A673 (cell line): Measurements from ENCODE around the gene MIEF1. TPM values are rescaled to one million over a fixed set of nuclear protein-coding genes. Genes with fewer than 3 reads are reported as not detected.
A peak's percentile ranks its signal among the peaks of the same experiment; 100 is the strongest.

ENCODE experiments used
- BruUV-seq: library from RNA; stranded (reverse); fragments of 400-500 nt; replicated peaks from 2 replicates; lab custom pipeline; 2021; lab: Mats Ljungman, UMichigan
- CTCF ChIA-PET: fragments of 300-600 bp; sonication (Branson Sonifier 250); formaldehyde crosslinking; loops from one replicate; lab custom pipeline; 2022; ENCODE audit warnings: antibody characterized with exemption; lab: Charles Lee
- POLR2A ChIA-PET: fragments of 300-600 bp; sonication (Branson Sonifier 250); formaldehyde crosslinking; loops from one replicate; lab custom pipeline; 2022; ENCODE audit warnings: antibody characterized with exemption; ENCODE audit not compliant: low non-redundant PET; lab: Charles Lee
- DNase-seq: peaks from one replicate; pipeline ENCODE4 v3.0.0-alpha.2; 2015; ENCODE audit warnings: low spot score
- H3K27ac ChIP-seq: fragments of 200-600 bp; sonication (generic); 2 replicates; pipeline ENCODE4 v1.5.1; 2016; ENCODE audit warnings: mixed run types, low read depth, mild to moderate bottlenecking, mixed read lengths, antibody characterized with exemption, low read length; ENCODE audit not compliant: poor library complexity, severe bottlenecking
- H3K27me3 ChIP-seq: fragments of 200-600 bp; sonication (generic); replicated peaks from 2 replicates; pipeline ENCODE4 v1.6.1; 2017; ENCODE audit warnings: mixed run types, low read depth, mild to moderate bottlenecking, mixed read lengths, antibody characterized with exemption, low read length; ENCODE audit not compliant: insufficient read depth, poor library complexity
- H3K36me3 ChIP-seq: fragments of 200-600 bp; sonication (generic); 2 replicates; pipeline ENCODE4 v1.6.1; 2016; ENCODE audit warnings: mixed run types, mild to moderate bottlenecking, mixed read lengths, antibody characterized with exemption, low read length; ENCODE audit not compliant: insufficient read depth, poor library complexity, severe bottlenecking
- H3K4me1 ChIP-seq: fragments of 200-600 bp; sonication (generic); 2 replicates; pipeline ENCODE4 v1.6.1; 2017; ENCODE audit warnings: mixed run types, mild to moderate bottlenecking, mixed read lengths, antibody characterized with exemption, low read length; ENCODE audit not compliant: insufficient read depth, poor library complexity, severe bottlenecking
- H3K4me3 ChIP-seq: fragments of 200-600 bp; sonication (generic); 2 replicates; pipeline ENCODE4 v1.5.1; 2016; ENCODE audit warnings: low read depth, mixed run types, mild to moderate bottlenecking, mixed read lengths, low read length; ENCODE audit not compliant: poor library complexity, severe bottlenecking
- H3K9me3 ChIP-seq: fragments of 200-600 bp; sonication (generic); 2 replicates; pipeline ENCODE4 v1.6.1; 2016; ENCODE audit warnings: mixed run types, low read depth, mild to moderate bottlenecking, mixed read lengths, antibody characterized with exemption, low read length; ENCODE audit not compliant: poor library complexity, severe bottlenecking
- CTCF ChIP-seq: fragments of 300-800, 200-600 bp; sonication (generic); conservative IDR thresholded peaks from 2 replicates; pipeline ENCODE4 v1.5.1; 2017; ENCODE audit warnings: low read depth, mild to moderate bottlenecking, antibody characterized with exemption, low read length, moderate library complexity, mixed read lengths
- EZH2 ChIP-seq: fragments of 200-600 bp; sonication (generic); IDR thresholded peaks from 2 replicates; pipeline ENCODE4 v1.6.1; 2017; ENCODE audit warnings: borderline replicate concordance, low read depth, mild to moderate bottlenecking, mixed read lengths, antibody characterized with exemption, low read length; ENCODE audit not compliant: poor library complexity, severe bottlenecking
- intact Hi-C: fragments of 100-400 bp; cut with micrococcal nuclease; formaldehyde crosslinking; loops from one replicate; pipeline ENCODE4 v1.10.0; 2022; ENCODE audit not compliant: unreplicated experiment
- total RNA-seq: library from RNA; stranded (reverse); gene quantifications from 2 replicates; pipeline ENCODE4 v1.2.3, GENCODE V29; 2021

Gene MIEF1
- total RNA-seq, 1 experiment from 2014 or later = 55.1 TPM

GRCh38 chr22:39536711-39537110 lies 34.6 kb downstream of the MIEF1 start:
- TF ChIP-seq EZH2 = no peak
- TF ChIP-seq CTCF = no peak
- no peak for DNase-seq
- no peaks in the 10 kb centered on the region for H3K27me3 ChIP-seq
- no peak overlapping the region for H3K27ac ChIP-seq
- ChIA-PET POLR2A (interaction anchor here (0.6 kb wide), 1 partner anchor 1765 kb away, joined by 7 read pairs; no protein-coding TSS in a partner anchor), CTCF (interaction anchor here (0.6 kb wide), 1 partner anchor 473 kb away, joined by 4 read pairs; no protein-coding TSS in a partner anchor)
- no TSS peak for BruUV-seq
- peaks cover 10% of the 10 kb centered on the region for H3K4me1 ChIP-seq
- no peaks in the 10 kb centered on the region for H3K36me3 ChIP-seq
- H3K4me3 ChIP-seq = no peak overlapping the region
- no peaks in the 10 kb centered on the region for H3K9me3 ChIP-seq
- intact Hi-C loops = loop anchor here (10.0 kb wide), 1 partner anchor 808 kb away; the partner anchor contains the start of gene ADSL

- no peak for DNase-seq
- ChIA-PET CTCF (no interaction called here), POLR2A (no interaction called here)
- no peak overlapping the region for H3K4me3 ChIP-seq
- no peak overlapping the region for H3K27ac ChIP-seq
- intact Hi-C loops = loop anchor here (10.0 kb wide), 1 partner anchor 807 kb away; the partner anchor contains the start of gene ADSL
- no TSS peak for BruUV-seq
- H3K9me3 ChIP-seq = no peaks in the 10 kb centered on the region
- TF ChIP-seq EZH2 = no peak
- no peak for TF ChIP-seq CTCF
- no peaks in the 10 kb centered on the region for H3K27me3 ChIP-seq
- H3K36me3 ChIP-seq = no peaks in the 10 kb centered on the region
- peaks cover 9% of the 10 kb centered on the region for H3K4me1 ChIP-seq
Measured at GRCh38 chr22:39537975-39538374, 35.9 kb downstream of the MIEF1 start.

- peak; percentile 81 for DNase-seq
- POLR2A ChIA-PET = no interaction called here
Measured at GRCh38 chr22:39543095-39543494, 41.0 kb downstream of the MIEF1 start.

More at GRCh38 chr22:39543095-39543494, 41.0 kb downstream of the MIEF1 start:
- CTCF ChIA-PET = interaction anchor here (0.6 to 1.1 kb wide), 5 partner anchors 9 to 501 kb away, joined by 3 to 12 read pairs (median 3); no protein-coding TSS in a partner anchor
- TF ChIP-seq CTCF (peak; percentile 80), EZH2 (no peak)
- H3K9me3 ChIP-seq = no peaks in the 10 kb centered on the region
- intact Hi-C loops = loop anchor here (2.0 to 10.0 kb wide), 2 partner anchors 262 to 482 kb away; no protein-coding TSS in a partner anchor
- H3K36me3 ChIP-seq = no peaks in the 10 kb centered on the region
- H3K27me3 ChIP-seq = peaks cover 3% of the 10 kb centered on the region
- no peak overlapping the region for H3K4me3 ChIP-seq
- no peak overlapping the region for H3K27ac ChIP-seq
- H3K4me1 ChIP-seq = no peaks in the 10 kb centered on the region
- no TSS peak for BruUV-seq
